ENCODE measurements around the gene ACADSB. TPM values are rescaled to one million over a fixed set of nuclear protein-coding genes. Genes with fewer than 3 reads are reported as not detected.

The ACADSB gene
- total RNA-seq, 3 donors from 2014 or later, result 22.6 to 32.4 (median 31.8) TPM

- no peak overlapping the region for H3K27ac ChIP-seq
- H3K9me3 ChIP-seq, result no peaks in the 10 kb centered on the region
- no peak overlapping the region for H3K4me3 ChIP-seq
- no peaks in the 10 kb centered on the region for H3K27me3 ChIP-seq
- no peaks in the 10 kb centered on the region for H3K36me3 ChIP-seq
- H3K4me1 ChIP-seq, result no peaks in the 10 kb centered on the region
- DNase-seq (ENCODE audit: low spot score in 2 of 2), result peak in 1 of 2 donors; percentile 22
- no peak for TF ChIP-seq POLR2A (IDR thresholded peaks at IDR 0.05)
- TF ChIP-seq POLR2AphosphoS5 (IDR thresholded peaks at IDR 0.05), result no peak
- no peak for TF ChIP-seq CTCF (IDR thresholded peaks at IDR 0.05)
- intact Hi-C loops (cut with DNase I; ENCODE audit: low total_unique reads), result no loop called here
Observed at GRCh38 chr10:123017421-123018165, 8.8 kb downstream of the ACADSB start.

- TF ChIP-seq POLR2A (IDR thresholded peaks at IDR 0.05), result no peak
- TF ChIP-seq POLR2AphosphoS5 (IDR thresholded peaks at IDR 0.05), result no peak
- TF ChIP-seq CTCF (IDR thresholded peaks at IDR 0.05), result no peak
- Histone ChIP-seq H3K27ac (no peak overlapping the region), H3K4me1 (no peaks in the 10 kb centered on the region), H3K9me3 (no peaks in the 10 kb centered on the region), H3K36me3 (no peaks in the 10 kb centered on the region), H3K4me3 (no peak overlapping the region), H3K27me3 (no peaks in the 10 kb centered on the region)
- DNase-seq (ENCODE audit: low spot score in 2 of 2), result no peak
- intact Hi-C loops (cut with DNase I; ENCODE audit: low total_unique reads), result no loop called here
Observed at GRCh38 chr10:123018531-123018930, 9.7 kb downstream of the ACADSB start.

- H3K27me3 ChIP-seq, result no peaks in the 10 kb centered on the region
- no peaks in the 10 kb centered on the region for H3K36me3 ChIP-seq
- no peak overlapping the region for H3K4me3 ChIP-seq
- intact Hi-C loops (cut with DNase I; ENCODE audit: low total_unique reads), result no loop called here
- TF ChIP-seq POLR2AphosphoS5 (IDR thresholded peaks at IDR 0.05), result no peak
- no peak for TF ChIP-seq CTCF (IDR thresholded peaks at IDR 0.05)
- no peak for TF ChIP-seq POLR2A (IDR thresholded peaks at IDR 0.05)
- no peak overlapping the region for H3K27ac ChIP-seq
- no peaks in the 10 kb centered on the region for H3K9me3 ChIP-seq
- DNase-seq (ENCODE audit: low spot score in 2 of 2), result no peak
- H3K4me1 ChIP-seq, result no peaks in the 10 kb centered on the region
Observed at GRCh38 chr10:123019264-123019663, 10.5 kb downstream of the ACADSB start.

GRCh38 chr10:123019941-123020703 is 11.3 kb downstream of the ACADSB start:
- Histone ChIP-seq H3K4me1 (no peaks in the 10 kb centered on the region), H3K9me3 (no peaks in the 10 kb centered on the region), H3K36me3 (no peaks in the 10 kb centered on the region), H3K27me3 (no peaks in the 10 kb centered on the region), H3K4me3 (no peak overlapping the region), H3K27ac (peak overlapping the region in 1 of 2 donors; percentile 50)
- intact Hi-C loops (cut with DNase I; ENCODE audit: low total_unique reads), result no loop called here
- DNase-seq (ENCODE audit: low spot score in 2 of 2), result no peak
- no peak for TF ChIP-seq POLR2AphosphoS5 (IDR thresholded peaks at IDR 0.05)

- intact Hi-C loops (cut with DNase I; ENCODE audit: low total_unique reads), result no loop called here
- no peak overlapping the region for H3K4me3 ChIP-seq
- TF ChIP-seq POLR2A (IDR thresholded peaks at IDR 0.05) (no peak), POLR2AphosphoS5 (IDR thresholded peaks at IDR 0.05) (no peak), CTCF (IDR thresholded peaks at IDR 0.05) (no peak)
- no peaks in the 10 kb centered on the region for H3K36me3 ChIP-seq
- H3K9me3 ChIP-seq, result no peaks in the 10 kb centered on the region
- no peak overlapping the region for H3K27ac ChIP-seq
- H3K27me3 ChIP-seq, result no peaks in the 10 kb centered on the region
- DNase-seq (ENCODE audit: low spot score in 2 of 2), result no peak
- H3K4me1 ChIP-seq, result no peaks in the 10 kb centered on the region
Observed at GRCh38 chr10:123021517-123021916, 12.7 kb downstream of the ACADSB start.

Measured in breast epithelium (tissue), 4 donors.